ENCODE data around the gene PDE10A.

The PDE10A gene

GRCh38 chr6:165653607-165654006 is 9.4 kb downstream of the PDE10A start:
- Mint-ChIP-seq H3K36me3 (ENCODE audit: low read depth) (no peaks in the 10 kb centered on the region), H3K27me3 (peaks cover 8% of the 10 kb centered on the region), H3K4me1 (no peaks in the 10 kb centered on the region), H3K27ac (no peak overlapping the region), H3K4me3 (no peak overlapping the region), H3K9me3 (no peaks in the 10 kb centered on the region)
- ATAC-seq (no peak), DNase-seq (no peak)

GRCh38 chr6:165653196-165653595 is 9.8 kb downstream of the PDE10A start:
- Mint-ChIP-seq H3K27me3 (peaks cover 5% of the 10 kb centered on the region), H3K4me1 (no peaks in the 10 kb centered on the region), H3K27ac (no peak overlapping the region), H3K9me3 (no peaks in the 10 kb centered on the region), H3K4me3 (no peak overlapping the region), H3K36me3 (ENCODE audit: low read depth) (no peaks in the 10 kb centered on the region)
- ATAC-seq (no peak), DNase-seq (no peak)

DNA sequence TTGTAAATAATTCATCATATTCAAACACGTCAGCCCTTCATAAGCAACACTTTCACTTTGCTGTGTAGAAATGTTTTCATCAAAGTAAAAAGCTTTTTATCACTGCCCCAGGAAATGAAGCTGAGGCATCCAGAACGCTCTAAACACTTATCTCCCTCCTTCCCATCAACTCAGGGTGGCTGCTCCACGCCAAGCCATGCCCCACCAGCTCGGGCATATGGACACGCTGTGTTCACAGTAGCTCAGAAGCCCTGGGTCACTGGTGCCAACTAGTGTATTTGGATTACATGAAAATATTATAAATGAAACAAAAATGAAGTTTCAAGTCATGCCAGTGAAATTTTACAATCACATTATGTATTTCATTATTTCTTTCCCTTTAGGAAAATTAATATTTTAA is 10.3 kb downstream of the PDE10A start:
- Mint-ChIP-seq H3K4me3 (no peak overlapping the region), H3K36me3 (ENCODE audit: low read depth) (no peaks in the 10 kb centered on the region), H3K27ac (no peak overlapping the region), H3K9me3 (no peaks in the 10 kb centered on the region), H3K4me1 (no peaks in the 10 kb centered on the region), H3K27me3 (peaks cover 2% of the 10 kb centered on the region)
- ATAC-seq (no peak), DNase-seq (no peak)

- Mint-ChIP-seq H3K36me3 (ENCODE audit: low read depth) (no peaks in the 10 kb centered on the region), H3K9me3 (no peaks in the 10 kb centered on the region), H3K27ac (no peak overlapping the region), H3K4me1 (no peaks in the 10 kb centered on the region), H3K27me3 (peaks cover 3% of the 10 kb centered on the region), H3K4me3 (no peak overlapping the region)
- no peak for DNase-seq
- ATAC-seq, result no peak
These were observed 13.6 kb downstream of the PDE10A start for GRCh38 chr6:165649166-165650137.

DNA sequence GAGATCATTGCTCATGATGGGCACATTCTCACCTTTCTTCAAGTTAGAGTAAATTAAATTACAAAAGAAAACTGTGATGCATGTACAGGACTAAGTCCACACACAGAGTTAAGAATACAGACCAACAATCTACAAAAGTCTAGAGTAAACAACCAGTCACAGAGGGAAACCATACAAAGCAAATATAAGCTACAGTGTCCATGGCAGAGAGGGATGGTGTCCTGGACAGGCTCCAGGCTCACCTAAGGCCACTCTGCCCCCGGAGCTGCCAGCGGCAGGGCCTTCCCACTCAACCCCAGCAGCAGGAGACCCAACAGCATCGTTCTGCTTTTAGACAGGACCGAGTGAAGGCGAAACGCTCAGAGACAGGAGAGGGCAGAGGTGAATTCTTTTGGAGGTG is 16.0 kb downstream of the PDE10A start:
- Mint-ChIP-seq H3K27ac (no peak overlapping the region), H3K27me3 (peaks cover 3% of the 10 kb centered on the region), H3K9me3 (no peaks in the 10 kb centered on the region), H3K4me1 (no peaks in the 10 kb centered on the region), H3K4me3 (no peak overlapping the region), H3K36me3 (ENCODE audit: low read depth) (no peaks in the 10 kb centered on the region)
- ATAC-seq (no peak), DNase-seq (no peak)

DNA sequence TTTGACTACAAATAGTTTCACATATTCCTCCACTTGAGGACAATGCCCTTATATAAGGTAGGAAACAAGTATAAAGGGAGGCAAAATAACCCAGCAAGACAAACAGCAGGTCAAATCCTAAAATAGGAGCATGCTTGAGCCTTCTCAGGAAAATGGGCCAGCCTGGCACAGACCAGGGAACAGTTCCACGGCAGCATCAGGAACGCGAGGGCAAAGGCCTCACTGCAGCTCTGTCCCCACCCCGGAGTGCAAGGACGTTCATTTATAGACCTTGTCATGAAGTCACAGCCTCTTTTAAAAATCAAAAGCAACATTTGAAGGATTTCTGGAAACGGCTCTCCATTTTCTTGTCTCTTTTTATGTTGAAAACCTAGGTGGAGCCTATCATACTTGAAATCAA is 17.1 kb downstream of the PDE10A start:
- H3K27me3 Mint-ChIP-seq, result peaks cover 3% of the 10 kb centered on the region

GRCh38 chr6:165644586-165645266 is 18.3 kb downstream of the PDE10A start:
- Mint-ChIP-seq H3K9me3 (no peaks in the 10 kb centered on the region), H3K4me3 (no peak overlapping the region), H3K27ac (no peak overlapping the region), H3K4me1 (no peaks in the 10 kb centered on the region), H3K27me3 (peaks cover 3% of the 10 kb centered on the region), H3K36me3 (ENCODE audit: low read depth) (no peaks in the 10 kb centered on the region)
- ATAC-seq, result no peak
- DNase-seq, result no peak

More for the DNA sequence above, 17.1 kb downstream of the PDE10A start:
- Mint-ChIP-seq H3K4me3 (no peak overlapping the region), H3K4me1 (no peaks in the 10 kb centered on the region), H3K27ac (no peak overlapping the region), H3K9me3 (no peaks in the 10 kb centered on the region), H3K36me3 (ENCODE audit: low read depth) (no peaks in the 10 kb centered on the region)
- no peak for ATAC-seq
- no peak for DNase-seq

GRCh38 chr6:165643015-165643414 is 20.0 kb downstream of the PDE10A start:
- Mint-ChIP-seq H3K27ac (no peak overlapping the region), H3K4me1 (no peaks in the 10 kb centered on the region), H3K9me3 (no peaks in the 10 kb centered on the region), H3K36me3 (ENCODE audit: low read depth) (no peaks in the 10 kb centered on the region), H3K27me3 (peaks cover 3% of the 10 kb centered on the region), H3K4me3 (no peak overlapping the region)
- ATAC-seq, result no peak
- DNase-seq, result no peak

GRCh38 chr6:165641672-165642156 is 21.3 kb downstream of the PDE10A start:
- Mint-ChIP-seq H3K4me1 (no peaks in the 10 kb centered on the region), H3K4me3 (no peak overlapping the region), H3K36me3 (ENCODE audit: low read depth) (no peaks in the 10 kb centered on the region), H3K27ac (no peak overlapping the region), H3K9me3 (no peaks in the 10 kb centered on the region), H3K27me3 (peaks cover 6% of the 10 kb centered on the region)
- DNase-seq, result no peak
- ATAC-seq, result no peak

DNA sequence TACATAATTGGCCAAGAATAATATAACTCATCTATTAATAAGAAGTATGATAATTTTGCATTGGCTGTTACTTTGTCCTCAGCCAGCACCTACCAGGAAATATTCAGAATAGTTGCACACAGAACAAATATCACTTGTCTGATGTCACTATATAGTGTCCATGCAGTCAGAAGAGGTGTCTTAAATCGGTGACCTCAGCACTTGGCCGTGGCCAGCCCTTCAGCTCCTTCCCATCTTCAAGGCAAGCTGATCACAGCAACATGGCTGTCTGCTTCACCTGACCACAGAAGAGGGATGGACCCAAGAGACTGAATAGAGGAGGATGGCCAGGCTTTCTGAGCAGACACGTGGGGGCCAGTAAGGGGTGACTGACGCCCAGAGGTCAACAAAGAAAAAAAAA is 22.2 kb downstream of the PDE10A start:
- ATAC-seq (no peak), DNase-seq (no peak)
- H3K4me1 Mint-ChIP-seq, result no peaks in the 10 kb centered on the region
- peaks cover 6% of the 10 kb centered on the region for H3K27me3 Mint-ChIP-seq
- no peaks in the 10 kb centered on the region for H3K9me3 Mint-ChIP-seq
- H3K36me3 Mint-ChIP-seq (ENCODE audit: low read depth), result no peaks in the 10 kb centered on the region
- no peak overlapping the region for H3K27ac Mint-ChIP-seq
- H3K4me3 Mint-ChIP-seq, result no peak overlapping the region

DNA sequence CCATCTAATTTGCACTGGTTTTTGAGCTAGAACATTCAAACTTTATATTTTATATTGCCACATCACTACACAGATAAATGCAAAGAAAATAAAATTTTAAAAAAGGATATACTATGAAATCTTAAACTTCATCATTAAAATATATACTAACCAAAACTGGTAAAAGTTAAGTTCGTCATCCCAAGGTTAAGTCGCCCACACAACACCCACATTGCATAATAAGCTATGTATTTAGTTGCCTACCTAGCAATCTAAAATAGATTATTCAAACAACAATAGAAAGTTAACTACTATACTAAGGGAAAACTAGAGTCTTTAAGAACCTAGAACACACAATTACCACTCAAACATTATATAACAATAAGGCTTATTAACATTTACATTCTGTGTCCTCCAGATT is 24.5 kb downstream of the PDE10A start:
- H3K27me3 Mint-ChIP-seq, result peaks cover 8% of the 10 kb centered on the region
- H3K4me1 Mint-ChIP-seq, result no peaks in the 10 kb centered on the region
- no peak overlapping the region for H3K4me3 Mint-ChIP-seq
- ATAC-seq (no peak), DNase-seq (no peak)
- no peaks in the 10 kb centered on the region for H3K9me3 Mint-ChIP-seq
- no peaks in the 10 kb centered on the region for H3K36me3 Mint-ChIP-seq (ENCODE audit: low read depth)
- no peak overlapping the region for H3K27ac Mint-ChIP-seq

DNA sequence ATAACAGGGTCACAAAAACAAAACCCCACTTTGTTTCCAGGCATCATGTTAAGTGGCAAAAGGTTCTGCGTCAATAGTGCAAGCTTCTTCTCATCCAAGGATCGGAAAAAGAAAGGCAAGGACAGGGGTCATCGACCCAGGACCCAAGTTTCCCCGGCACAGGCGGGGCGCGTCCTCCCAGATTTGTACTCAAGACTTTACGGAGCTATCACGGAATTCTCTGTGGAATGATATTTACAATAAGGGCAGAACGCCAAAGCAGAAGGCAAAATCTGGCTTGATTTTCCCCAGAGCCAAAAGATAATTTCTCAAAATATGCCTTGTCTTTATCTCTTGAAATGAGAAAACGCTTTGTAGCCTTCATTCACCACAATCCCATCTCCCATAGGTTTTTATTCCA is 25.5 kb downstream of the PDE10A start:
- H3K4me1 Mint-ChIP-seq, result no peaks in the 10 kb centered on the region
- DNase-seq, result no peak
- H3K4me3 Mint-ChIP-seq, result no peak overlapping the region
- H3K36me3 Mint-ChIP-seq (ENCODE audit: low read depth), result no peaks in the 10 kb centered on the region
- peaks cover 13% of the 10 kb centered on the region for H3K27me3 Mint-ChIP-seq
- ATAC-seq, result no peak
- H3K9me3 Mint-ChIP-seq, result no peaks in the 10 kb centered on the region
- no peak overlapping the region for H3K27ac Mint-ChIP-seq

- Mint-ChIP-seq H3K9me3 (no peaks in the 10 kb centered on the region), H3K4me1 (no peaks in the 10 kb centered on the region)
- no peak for DNase-seq
These were observed 26.5 kb downstream of the PDE10A start for GRCh38 chr6:165636402-165637048.

GRCh38 chr6:165635965-165636364 is 27.1 kb downstream of the PDE10A start:
- no peak overlapping the region for H3K4me3 Mint-ChIP-seq
- H3K36me3 Mint-ChIP-seq (ENCODE audit: low read depth), result no peaks in the 10 kb centered on the region
- H3K4me1 Mint-ChIP-seq, result no peaks in the 10 kb centered on the region
- DNase-seq (no peak), ATAC-seq (no peak)
- H3K27me3 Mint-ChIP-seq, result peaks cover 13% of the 10 kb centered on the region
- H3K27ac Mint-ChIP-seq, result no peak overlapping the region
- no peaks in the 10 kb centered on the region for H3K9me3 Mint-ChIP-seq

More at GRCh38 chr6:165636402-165637048, 26.5 kb downstream of the PDE10A start:
- ATAC-seq, result no peak
- H3K27me3 Mint-ChIP-seq, result peaks cover 13% of the 10 kb centered on the region
- H3K36me3 Mint-ChIP-seq (ENCODE audit: low read depth), result no peaks in the 10 kb centered on the region
- H3K4me3 Mint-ChIP-seq, result no peak overlapping the region
- no peak overlapping the region for H3K27ac Mint-ChIP-seq
